ENCODE data around the gene ANP32A.
"Not testable (repeated sequence)": the region's sequence is repeated elsewhere in the genome, so short reads cannot be mapped to it uniquely, and the experiment has no call there.

The ANP32A gene

DNA sequence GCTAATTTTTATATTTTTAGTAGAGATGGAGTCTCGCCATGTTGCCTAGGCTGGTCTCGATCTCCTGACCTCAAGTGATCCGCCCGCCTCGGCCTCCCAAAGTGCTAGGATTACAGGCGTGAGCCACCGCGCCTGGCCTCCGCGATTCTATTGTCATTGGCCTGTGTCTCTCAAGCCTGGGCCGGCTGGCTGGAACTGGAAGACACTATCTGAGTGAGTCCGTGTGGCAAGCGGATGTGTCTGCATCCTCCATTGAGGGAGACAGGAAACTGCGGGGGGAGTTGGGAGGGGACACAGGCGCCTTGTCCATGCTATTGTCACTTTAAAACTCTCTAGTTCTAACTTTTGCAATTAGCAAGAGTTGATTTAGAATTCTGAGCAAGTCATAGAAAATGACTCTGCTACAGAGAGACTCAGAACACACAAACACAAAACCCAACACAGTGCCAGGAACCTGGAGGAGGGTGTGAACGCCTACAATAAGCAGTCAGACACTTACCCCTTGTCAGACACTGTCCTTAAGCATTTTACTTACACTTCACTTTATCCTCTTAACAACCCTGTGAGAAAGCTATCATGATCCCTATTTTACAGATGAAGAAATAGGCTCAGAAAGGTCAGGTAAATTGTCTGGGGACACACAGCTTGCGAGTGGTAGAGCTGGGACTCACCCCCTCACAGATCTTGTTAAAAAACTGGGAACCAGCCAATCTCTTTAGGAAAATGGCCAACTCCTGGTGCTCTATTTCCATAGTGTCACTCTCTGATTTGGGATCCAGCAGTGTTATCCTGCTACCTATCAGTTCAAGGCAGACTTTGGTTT is 38.7 kb downstream of the ANP32A start:
- DNase-seq (ENCODE audit: low spot score), result no peak

GRCh38 chr15:68781217-68781616 is 39.5 kb downstream of the ANP32A start:
- DNase-seq (ENCODE audit: low spot score), result no peak

DNA sequence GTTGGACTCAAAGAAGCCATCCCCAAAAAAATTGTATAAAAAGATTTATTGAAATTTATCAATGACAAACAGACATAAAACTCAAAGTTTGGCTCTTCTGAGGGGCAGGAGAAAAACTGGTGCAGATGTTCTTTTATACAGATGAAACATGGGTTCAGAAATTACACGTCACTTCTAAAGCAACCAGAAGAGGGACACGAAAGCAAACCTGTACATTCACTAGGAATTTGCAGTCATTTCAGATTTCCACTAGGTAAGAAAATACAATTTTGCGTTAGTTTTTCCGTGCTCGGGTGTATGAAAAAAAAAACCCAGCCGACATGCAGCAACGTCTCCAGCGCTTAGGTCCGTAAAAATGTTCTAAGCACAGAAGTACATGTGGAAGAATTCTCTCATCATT is 41.8 kb downstream of the ANP32A start:
- DNase-seq (ENCODE audit: low spot score), result no peak

GRCh38 chr15:68776477-68777270 is 44.0 kb downstream of the ANP32A start:
- no peak for DNase-seq (ENCODE audit: low spot score)

DNA sequence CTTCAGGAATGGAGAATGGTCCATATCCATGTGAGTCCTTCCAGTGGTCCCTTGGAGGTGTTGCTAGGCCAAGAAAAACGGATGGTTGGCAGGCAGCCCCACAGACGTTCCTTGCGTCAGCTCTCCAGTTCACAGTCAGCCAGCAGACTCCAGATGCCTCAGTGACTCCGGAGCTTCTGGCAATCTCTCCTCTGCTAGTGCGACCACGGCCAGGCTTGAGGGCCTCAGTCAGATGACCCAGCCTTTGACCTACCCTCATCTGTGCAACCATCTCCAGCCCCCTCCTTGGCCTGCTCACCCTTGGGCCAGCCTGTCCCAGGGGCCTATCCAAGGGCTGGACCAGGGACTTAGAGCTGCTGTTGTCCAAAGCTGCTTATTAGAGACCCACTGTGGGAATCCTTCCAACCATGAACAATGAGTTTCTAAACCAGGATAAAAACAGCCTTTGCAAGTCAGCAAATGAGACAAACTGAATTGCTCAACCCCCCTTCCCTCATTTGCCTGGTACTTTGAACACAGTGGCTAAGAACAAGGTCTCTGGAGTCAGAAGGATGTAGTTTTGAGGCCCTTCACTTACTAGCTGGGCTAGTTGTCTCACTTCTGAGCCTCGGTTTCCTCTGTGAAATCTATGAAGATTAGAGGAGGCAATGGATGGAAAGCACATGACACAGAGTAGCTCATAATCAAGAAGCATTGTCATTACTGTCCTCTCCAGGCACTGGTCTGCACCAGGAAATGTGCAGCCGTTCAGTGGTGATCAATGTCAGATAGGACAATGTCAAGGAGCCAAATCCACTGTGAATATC is 44.8 kb downstream of the ANP32A start:
- DNase-seq (ENCODE audit: low spot score), result no peak

DNA sequence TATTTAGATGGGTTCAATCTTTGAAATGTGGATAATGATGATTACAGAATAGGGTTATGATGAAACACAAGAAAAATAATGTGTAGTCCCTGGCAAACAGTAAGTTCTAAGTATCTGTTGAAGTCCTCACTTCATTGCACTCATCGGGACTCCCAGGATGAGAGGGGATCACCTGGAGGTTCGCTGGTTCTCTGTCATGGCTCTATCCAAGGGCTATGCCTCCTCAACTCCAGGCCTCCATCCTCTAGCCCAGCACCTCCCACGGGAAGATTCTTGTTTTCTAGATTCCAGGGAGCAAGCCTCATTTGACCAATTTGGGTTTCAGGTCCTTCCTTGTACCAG is 45.5 kb downstream of the ANP32A start:
- no peak for DNase-seq (ENCODE audit: low spot score)

DNA sequence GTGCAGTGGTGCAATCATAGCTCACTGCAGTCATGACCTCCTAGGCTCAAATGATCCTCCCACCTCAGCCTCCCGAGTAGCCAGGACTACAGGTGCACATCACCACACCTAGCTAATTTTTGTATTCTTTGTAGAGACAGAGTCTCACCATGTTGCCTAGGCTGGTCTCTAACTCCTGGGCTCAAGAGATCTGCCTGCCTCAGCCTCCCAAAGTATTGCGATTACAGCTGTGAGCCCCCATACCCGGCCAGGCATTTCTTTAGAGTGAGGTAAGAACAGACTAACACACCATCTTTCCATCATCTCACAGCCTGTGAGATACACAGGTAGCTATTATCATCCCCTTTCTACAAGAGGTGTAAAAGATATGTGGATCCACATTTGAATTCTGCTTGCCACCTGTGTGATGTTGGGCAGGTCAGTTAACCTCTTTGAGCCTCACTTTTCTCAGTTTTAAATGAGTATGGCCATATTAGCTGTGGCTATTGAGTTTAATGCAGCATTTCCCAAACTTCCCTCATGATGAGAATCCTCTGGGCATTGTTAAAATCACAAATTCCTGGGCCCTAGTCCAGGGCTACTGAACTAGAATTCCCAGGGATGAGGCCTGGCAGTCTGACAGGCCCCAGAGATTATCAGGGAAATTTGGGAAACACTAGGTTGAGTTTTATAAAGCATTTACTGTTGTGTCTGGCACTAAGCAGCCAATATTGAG is 46.0 kb downstream of the ANP32A start:
- no peak for DNase-seq (ENCODE audit: low spot score)

DNA sequence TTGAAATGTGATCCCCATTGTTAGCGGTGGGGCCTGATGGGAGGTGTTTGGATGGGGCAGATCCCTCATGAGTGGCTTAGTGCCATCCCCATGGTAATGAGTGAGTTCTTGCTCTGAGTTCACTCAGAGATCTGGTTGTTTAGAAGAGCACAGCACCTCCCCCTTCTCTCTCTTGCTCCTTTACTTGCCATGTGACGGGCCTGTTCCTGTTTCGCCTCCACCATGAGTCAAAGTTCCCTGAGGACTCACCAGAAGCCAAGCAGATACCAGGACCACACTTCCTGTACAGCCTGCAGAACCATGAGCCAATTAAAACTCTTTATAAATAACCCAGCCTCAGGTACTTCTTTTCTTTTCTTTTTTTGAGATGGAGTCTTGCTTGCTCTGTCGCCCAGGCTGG is 46.6 kb downstream of the ANP32A start:
- no peak for DNase-seq (ENCODE audit: low spot score)

GRCh38 chr15:68773036-68773435 is 47.7 kb downstream of the ANP32A start:
- DNase-seq (ENCODE audit: low spot score), result no peak

DNA sequence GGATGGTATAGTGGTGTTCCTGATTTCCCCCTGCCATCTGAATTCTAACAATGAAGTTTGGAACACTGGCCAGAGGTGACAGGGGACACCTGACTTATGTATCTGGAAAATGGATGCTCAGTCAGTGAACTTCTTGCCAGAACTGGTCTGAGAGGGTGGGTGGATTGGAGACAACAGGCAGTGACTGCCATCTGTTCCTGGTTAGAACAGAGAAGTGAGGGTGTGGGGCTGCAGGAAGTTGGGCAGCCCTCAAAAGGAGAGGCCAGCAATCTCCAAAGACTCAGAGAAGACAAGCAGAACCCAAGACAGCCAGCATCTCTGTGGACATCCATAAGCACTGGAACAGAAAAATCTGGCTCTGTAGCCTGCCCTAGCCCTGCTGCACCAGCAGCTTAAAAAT is 50.5 kb downstream of the ANP32A start:
- DNase-seq (ENCODE audit: low spot score), result no peak

DNA sequence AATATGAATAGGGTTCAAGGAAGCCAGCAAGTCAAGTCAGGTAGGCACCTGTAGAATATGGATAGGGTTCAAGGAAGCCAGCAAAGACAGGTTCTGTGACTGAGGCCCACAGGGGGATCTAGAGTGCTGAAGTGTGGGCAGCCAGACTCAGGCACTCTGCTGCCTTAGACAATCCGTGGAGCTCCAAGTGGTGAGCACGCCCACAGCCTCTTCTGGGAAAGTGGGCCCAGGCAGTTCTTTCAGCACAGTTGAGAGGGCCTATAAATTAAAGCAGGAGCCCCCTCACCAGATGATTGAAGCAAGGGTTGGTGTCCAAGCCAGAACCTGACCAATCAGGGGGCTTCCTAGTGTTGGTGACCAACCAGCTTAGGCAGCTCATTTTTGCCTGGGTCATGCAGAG is 51.0 kb downstream of the ANP32A start:
- no peak for DNase-seq (ENCODE audit: low spot score)

GRCh38 chr15:68768321-68768720 is 52.4 kb downstream of the ANP32A start:
- no peak for DNase-seq (ENCODE audit: low spot score)

- DNase-seq (ENCODE audit: low spot score), result no peak
Measured at GRCh38 chr15:68767833-68768232, 52.9 kb downstream of the ANP32A start.

GRCh38 chr15:68765602-68766368 is 54.9 kb downstream of the ANP32A start:
- no peak for DNase-seq (ENCODE audit: low spot score)

- no peak for DNase-seq (ENCODE audit: low spot score)
Measured at GRCh38 chr15:68764090-68764489, 56.6 kb downstream of the ANP32A start.

DNA sequence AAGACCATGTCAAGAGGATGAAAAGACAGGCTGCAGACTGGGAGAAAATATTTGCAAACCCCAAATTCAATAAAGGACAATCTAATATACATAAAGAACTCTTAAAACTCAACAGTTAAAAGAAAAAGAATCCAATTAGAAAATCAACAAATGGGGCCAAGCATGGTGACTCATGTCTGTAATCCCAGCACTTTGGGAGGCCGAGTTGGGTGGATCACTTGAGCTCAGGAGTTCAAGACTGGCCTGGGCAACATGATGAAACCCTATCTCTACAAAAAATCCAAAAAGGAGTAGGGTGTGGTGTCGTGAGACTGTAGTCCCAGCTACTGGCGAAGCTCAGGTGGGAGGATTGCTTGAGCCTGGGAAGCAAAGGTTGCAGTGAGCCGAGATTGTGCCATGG is 57.6 kb downstream of the ANP32A start:
- DNase-seq (ENCODE audit: low spot score), result no peak

DNA sequence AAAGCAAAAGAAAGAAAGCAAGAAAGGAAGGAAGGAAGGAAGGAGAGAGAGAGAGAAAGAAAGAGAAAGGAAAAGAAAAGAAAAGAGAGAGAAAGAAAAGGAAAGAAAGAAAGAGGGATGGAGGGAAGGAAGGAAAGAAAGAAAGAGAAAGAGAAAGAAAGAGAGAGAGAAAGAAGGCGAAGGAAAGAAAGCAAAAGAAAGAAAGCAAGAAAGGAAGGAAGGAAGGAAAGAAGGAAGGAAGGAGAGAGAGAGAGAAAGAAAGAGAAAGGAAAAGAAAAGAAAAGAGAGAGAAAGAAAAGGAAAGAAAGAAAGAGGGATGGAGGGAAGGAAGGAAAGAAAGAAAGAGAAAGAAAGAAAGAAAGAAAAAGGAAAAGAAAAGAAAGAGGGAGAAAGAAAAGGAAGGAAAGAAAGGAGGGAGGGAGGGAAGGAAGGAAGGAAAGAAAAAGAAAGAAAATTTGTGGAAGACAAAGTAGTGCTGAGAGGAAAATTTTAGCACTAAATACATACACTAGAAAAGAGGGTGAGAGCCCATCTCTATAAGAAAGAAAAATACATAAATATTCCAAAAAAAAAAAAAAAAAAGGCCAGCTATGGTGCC is 60.6 kb downstream of the ANP32A start:
- not testable (repeated sequence) for DNase-seq (ENCODE audit: low spot score)

- DNase-seq (ENCODE audit: low spot score), result no peak
Measured at GRCh38 chr15:68755731-68756130, 65.0 kb downstream of the ANP32A start.

- DNase-seq (ENCODE audit: low spot score), result no peak
Measured at GRCh38 chr15:68751622-68752021, 69.1 kb downstream of the ANP32A start.

DNA sequence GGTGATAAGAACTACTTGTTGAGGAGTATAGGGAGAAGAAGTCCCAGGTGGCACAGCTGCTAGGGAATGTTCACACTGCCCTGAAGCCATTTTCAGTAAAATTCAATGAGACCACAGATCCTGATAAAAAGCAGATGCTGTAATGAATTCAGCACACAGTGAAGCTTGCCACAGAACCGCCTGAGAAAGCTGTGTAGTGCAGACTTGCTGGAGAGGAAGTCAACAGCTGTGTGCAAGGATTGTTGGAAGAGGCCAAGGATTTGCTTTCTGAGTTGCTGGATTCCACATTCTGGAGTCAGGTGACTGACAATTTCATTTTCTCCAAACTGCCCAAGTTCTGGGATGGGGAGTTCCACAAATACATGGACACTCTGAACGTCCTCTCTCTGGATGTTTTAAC is 70.9 kb downstream of the ANP32A start:
- no peak for DNase-seq (ENCODE audit: low spot score)

DNA sequence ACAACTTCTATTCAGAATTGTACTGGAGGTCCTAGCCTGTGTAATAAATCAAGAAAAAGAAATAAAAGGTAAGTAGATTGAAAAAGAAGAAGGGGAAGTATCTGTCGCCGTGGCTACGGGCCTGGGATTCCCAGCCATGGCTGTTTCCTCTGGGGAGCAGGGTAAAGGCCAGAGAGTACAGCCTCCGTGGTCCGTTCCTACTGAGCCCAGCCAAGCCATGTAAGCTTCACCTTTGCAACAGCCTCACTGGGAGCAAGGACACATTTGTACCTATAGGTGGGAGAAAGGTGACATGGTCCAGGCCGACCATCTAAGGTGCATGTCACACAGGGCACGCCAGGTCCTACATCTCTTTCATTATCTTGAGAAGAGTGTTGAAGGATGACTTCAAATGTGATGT is 71.3 kb downstream of the ANP32A start:
- no peak for DNase-seq (ENCODE audit: low spot score)
